Chondrocyte (in vitro differentiated cells): Measurements from ENCODE around the gene MGP. TPM values are rescaled to one million over a fixed set of nuclear protein-coding genes. Genes with fewer than 3 reads are reported as not detected.

Source experiments
- DNase-seq: peaks from one replicate; pipeline ENCODE4 v3.0.0; 2021; ENCODE audit warnings: mixed read lengths, low spot score
- H3K27ac Mint-ChIP-seq: one replicate; pipeline ENCODE4 v1.8.0; 2021; ENCODE audit warnings: mild to moderate bottlenecking, moderate library complexity, mixed read lengths; ENCODE audit not compliant: unreplicated experiment
- H3K27me3 Mint-ChIP-seq: 2 replicates; pipeline ENCODE4 v1.8.0; 2021; ENCODE audit warnings: low read depth, mixed read lengths
- H3K36me3 Mint-ChIP-seq: 2 replicates; pipeline ENCODE4 v1.8.0; 2021; ENCODE audit warnings: low read depth, mixed read lengths
- H3K4me1 Mint-ChIP-seq: 2 replicates; pipeline ENCODE4 v1.8.0; 2021; ENCODE audit warnings: low read depth, mild to moderate bottlenecking, mixed read lengths
- H3K4me3 Mint-ChIP-seq: one replicate; pipeline ENCODE4 v1.8.0; 2021; ENCODE audit warnings: mild to moderate bottlenecking, moderate library complexity, mixed read lengths; ENCODE audit not compliant: unreplicated experiment
- H3K9me3 Mint-ChIP-seq: 2 replicates; pipeline ENCODE4 v1.8.0; 2021; ENCODE audit warnings: low read depth, mixed read lengths
- total RNA-seq: library from RNA; stranded (reverse); gene quantifications from 3 replicates; pipeline ENCODE4 v1.2.1, GENCODE V29; 2021
- TF ChIP-seq, protein P1 (sequence below): fragments of 200-600 bp; sonication (generic); IDR thresholded peaks from 2 replicates; pipeline ENCODE4 v1.5.0; 2021; ENCODE audit warnings: antibody characterized with exemption, mild to moderate bottlenecking, moderate library complexity

Gene MGP
- total RNA-seq, 1 donor from 2014 or later: 213 TPM

DNA sequence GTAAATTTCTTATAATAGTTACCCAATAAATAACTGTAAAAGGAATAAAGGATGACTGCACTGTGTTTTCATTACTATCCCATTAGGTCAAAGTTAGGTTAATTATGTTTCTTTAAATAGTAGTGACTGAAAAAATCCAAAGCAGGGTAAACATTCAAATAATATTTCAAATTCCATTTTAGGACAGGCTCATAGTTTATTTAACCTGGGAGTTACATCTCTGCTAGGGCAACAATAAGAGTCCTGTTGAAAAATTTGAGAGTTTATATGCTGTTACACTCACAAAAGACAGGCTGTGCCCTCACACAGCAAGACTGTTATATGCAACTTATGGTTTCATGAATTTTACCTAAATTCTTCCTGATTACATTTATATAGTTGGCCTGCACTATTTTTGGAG is 44.6 kb upstream of the MGP start:
- no peaks in the 10 kb centered on the region for H3K9me3 Mint-ChIP-seq
- peak overlapping the region; percentile 81 for H3K27ac Mint-ChIP-seq
- TF ChIP-seq, protein P1, sequence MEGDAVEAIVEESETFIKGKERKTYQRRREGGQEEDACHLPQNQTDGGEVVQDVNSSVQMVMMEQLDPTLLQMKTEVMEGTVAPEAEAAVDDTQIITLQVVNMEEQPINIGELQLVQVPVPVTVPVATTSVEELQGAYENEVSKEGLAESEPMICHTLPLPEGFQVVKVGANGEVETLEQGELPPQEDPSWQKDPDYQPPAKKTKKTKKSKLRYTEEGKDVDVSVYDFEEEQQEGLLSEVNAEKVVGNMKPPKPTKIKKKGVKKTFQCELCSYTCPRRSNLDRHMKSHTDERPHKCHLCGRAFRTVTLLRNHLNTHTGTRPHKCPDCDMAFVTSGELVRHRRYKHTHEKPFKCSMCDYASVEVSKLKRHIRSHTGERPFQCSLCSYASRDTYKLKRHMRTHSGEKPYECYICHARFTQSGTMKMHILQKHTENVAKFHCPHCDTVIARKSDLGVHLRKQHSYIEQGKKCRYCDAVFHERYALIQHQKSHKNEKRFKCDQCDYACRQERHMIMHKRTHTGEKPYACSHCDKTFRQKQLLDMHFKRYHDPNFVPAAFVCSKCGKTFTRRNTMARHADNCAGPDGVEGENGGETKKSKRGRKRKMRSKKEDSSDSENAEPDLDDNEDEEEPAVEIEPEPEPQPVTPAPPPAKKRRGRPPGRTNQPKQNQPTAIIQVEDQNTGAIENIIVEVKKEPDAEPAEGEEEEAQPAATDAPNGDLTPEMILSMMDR: peak; percentile 81
- H3K27me3 Mint-ChIP-seq: no peaks in the 10 kb centered on the region
- DNase-seq: no peak
- no peaks in the 10 kb centered on the region for H3K36me3 Mint-ChIP-seq
- H3K4me3 Mint-ChIP-seq: no peak overlapping the region
- H3K4me1 Mint-ChIP-seq: peaks cover 50% of the 10 kb centered on the region

DNA sequence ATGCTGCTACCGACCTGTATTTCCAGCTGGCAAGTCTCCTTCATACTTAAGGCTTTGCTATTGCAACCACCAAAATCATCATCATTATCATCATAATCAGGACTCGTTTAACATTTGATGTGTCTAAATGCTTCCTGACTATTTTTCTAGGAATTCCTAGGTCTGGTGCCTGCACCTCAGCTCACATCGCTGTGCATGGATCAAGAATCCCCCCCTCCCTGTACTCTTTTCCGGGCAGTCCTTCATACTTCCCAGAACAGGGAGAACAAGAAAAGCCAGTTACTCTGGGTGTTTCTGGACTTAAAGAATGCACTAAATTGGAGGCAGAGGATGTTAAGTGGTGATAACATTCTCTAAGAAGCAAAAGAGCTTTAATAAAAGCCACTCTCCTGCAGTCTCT is 43.3 kb upstream of the MGP start:
- no peaks in the 10 kb centered on the region for H3K27me3 Mint-ChIP-seq
- H3K9me3 Mint-ChIP-seq: no peaks in the 10 kb centered on the region
- H3K36me3 Mint-ChIP-seq: no peaks in the 10 kb centered on the region
- TF ChIP-seq, protein P1: no peak
- H3K27ac Mint-ChIP-seq: peak overlapping the region; percentile 86
- H3K4me3 Mint-ChIP-seq: peak overlapping the region; percentile 64
- DNase-seq: no peak
- H3K4me1 Mint-ChIP-seq: peaks cover 46% of the 10 kb centered on the region

DNA sequence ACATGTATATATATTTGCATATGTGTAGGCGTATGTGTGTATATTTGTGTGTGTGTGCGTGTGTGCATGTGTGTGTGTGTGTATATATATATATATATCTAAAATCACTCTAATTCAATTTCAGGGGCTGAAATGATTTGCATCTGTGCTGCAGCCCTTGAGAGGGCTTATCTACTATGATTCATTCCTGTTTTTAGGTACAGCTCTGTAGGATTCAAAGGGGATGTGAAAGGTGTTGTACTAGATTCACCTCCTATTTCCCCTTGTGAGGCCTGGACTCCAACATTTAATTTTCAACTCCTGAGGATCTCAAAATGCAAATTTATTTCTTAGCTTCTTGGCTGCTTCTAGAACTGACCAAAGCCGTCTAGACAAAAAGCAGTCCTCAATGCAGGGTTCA is 41.6 kb upstream of the MGP start:
- Mint-ChIP-seq H3K27me3 (no peaks in the 10 kb centered on the region), H3K9me3 (no peaks in the 10 kb centered on the region), H3K27ac (no peak overlapping the region), H3K4me3 (no peak overlapping the region), H3K36me3 (no peaks in the 10 kb centered on the region), H3K4me1 (peaks cover 45% of the 10 kb centered on the region)
- DNase-seq: no peak
- TF ChIP-seq, protein P1: no peak

GRCh38 chr12:14924541-14924940 is 38.9 kb upstream of the MGP start:
- Mint-ChIP-seq H3K36me3 (no peaks in the 10 kb centered on the region), H3K9me3 (no peaks in the 10 kb centered on the region), H3K4me1 (peaks cover 21% of the 10 kb centered on the region), H3K27ac (no peak overlapping the region), H3K27me3 (no peaks in the 10 kb centered on the region), H3K4me3 (no peak overlapping the region)
- TF ChIP-seq, protein P1: no peak
- no peak for DNase-seq

DNA sequence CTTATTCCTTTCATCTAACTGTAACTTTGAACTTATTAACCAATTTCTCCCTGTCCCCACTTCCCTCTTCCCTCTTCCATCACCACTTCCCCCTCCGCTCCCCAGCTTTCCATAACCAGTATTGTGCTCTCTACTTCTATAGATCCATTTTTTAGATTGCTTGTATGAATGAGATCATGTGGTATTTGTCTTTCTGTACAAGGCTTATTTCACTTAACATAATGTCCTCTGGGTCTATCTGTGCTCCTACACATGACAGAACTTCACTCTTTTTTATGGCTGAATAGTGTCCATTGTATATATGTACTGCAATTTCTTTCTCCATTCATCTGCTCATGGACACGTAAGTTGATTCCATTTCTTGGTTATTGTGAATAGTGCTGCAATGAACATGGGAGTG is 38.3 kb upstream of the MGP start:
- TF ChIP-seq, protein P1: no peak
- no peaks in the 10 kb centered on the region for H3K36me3 Mint-ChIP-seq
- peaks cover 15% of the 10 kb centered on the region for H3K4me1 Mint-ChIP-seq
- H3K27me3 Mint-ChIP-seq: no peaks in the 10 kb centered on the region
- no peak overlapping the region for H3K4me3 Mint-ChIP-seq
- H3K9me3 Mint-ChIP-seq: no peaks in the 10 kb centered on the region
- no peak overlapping the region for H3K27ac Mint-ChIP-seq
- DNase-seq: no peak
